Neural cell (in vitro differentiated cells): ENCODE measurements around the gene FZR1.

Experiments used
- EP300 ChIP-seq: fragments of 450-650 bp; conservative IDR thresholded peaks from 2 replicates; pipeline ENCODE4 v1.6.1; 2014; ENCODE audit warnings: antibody characterized with exemption, mild to moderate bottlenecking, moderate library complexity; ENCODE audit not compliant: poor library complexity, severe bottlenecking
- EZH2 ChIP-seq: fragments of 200-600, 300-800 bp; shearing (Covaris generic), sonication (generic); IDR thresholded peaks from 2 replicates; pipeline ENCODE4 v1.6.1; 2014; ENCODE audit warnings: antibody characterized with exemption, low read length, borderline replicate concordance, mild to moderate bottlenecking; ENCODE audit not compliant: insufficient read depth, poor library complexity, severe bottlenecking
- MXI1 ChIP-seq: fragments of 450-650 bp; conservative IDR thresholded peaks from 2 replicates; pipeline ENCODE4 v1.6.1; 2014; ENCODE audit warnings: antibody characterized with exemption, mild to moderate bottlenecking; ENCODE audit not compliant: poor library complexity, severe bottlenecking
- POLR2AphosphoS5 ChIP-seq: IDR thresholded peaks from 2 replicates; pipeline ENCODE4 v1.6.1; 2012
- RAD21 ChIP-seq: fragments of 450-650 bp; conservative IDR thresholded peaks from 2 replicates; pipeline ENCODE4 v1.6.1; 2014; ENCODE audit warnings: antibody characterized with exemption, mild to moderate bottlenecking, moderate library complexity
- SMC3 ChIP-seq: fragments of 450-650 bp; conservative IDR thresholded peaks from 2 replicates; pipeline ENCODE4 v1.6.1; 2014; ENCODE audit warnings: antibody characterized with exemption, mild to moderate bottlenecking, moderate library complexity; ENCODE audit not compliant: poor library complexity
- TAF1 ChIP-seq: IDR thresholded peaks from 2 replicates; pipeline ENCODE4 v1.6.1; 2012; ENCODE audit warnings: low read depth
- TF ChIP-seq, protein P1 (sequence below): IDR thresholded peaks from 2 replicates; pipeline ENCODE4 v1.6.1; 2012; ENCODE audit warnings: borderline replicate concordance
- TF ChIP-seq, protein P2 (sequence below): fragments of 450-650 bp; IDR thresholded peaks from 2 replicates; pipeline ENCODE4 v1.5.1; 2014; ENCODE audit warnings: antibody characterized with exemption, mild to moderate bottlenecking, moderate library complexity; ENCODE audit not compliant: poor library complexity, severe bottlenecking

DNA sequence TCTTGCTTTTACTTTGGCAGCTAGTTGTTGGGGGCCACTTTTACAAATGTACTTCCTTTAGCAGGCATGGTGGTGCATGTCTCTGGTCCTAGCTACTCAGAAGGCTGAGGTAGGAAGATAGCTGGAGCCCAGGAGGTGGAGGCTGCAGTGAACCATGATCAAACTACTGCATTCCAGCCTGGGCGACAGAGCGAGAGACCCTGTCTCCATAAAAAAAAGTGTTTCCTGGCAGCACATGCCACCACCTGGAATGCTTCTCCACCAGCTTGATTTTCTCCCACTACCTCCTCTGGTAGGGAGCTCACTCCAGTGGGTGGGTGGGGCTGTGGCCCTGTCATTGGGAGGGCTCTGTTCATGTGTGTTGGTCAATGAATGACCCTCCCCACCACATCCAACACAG, 12.5 kb downstream of the FZR1 start:
- TF ChIP-seq TAF1 (no peak), RAD21 (no peak), SMC3 (no peak), POLR2AphosphoS5 (no peak), EZH2 (no peak), EP300 (no peak), MXI1 (no peak)
- TF ChIP-seq, protein P1, sequence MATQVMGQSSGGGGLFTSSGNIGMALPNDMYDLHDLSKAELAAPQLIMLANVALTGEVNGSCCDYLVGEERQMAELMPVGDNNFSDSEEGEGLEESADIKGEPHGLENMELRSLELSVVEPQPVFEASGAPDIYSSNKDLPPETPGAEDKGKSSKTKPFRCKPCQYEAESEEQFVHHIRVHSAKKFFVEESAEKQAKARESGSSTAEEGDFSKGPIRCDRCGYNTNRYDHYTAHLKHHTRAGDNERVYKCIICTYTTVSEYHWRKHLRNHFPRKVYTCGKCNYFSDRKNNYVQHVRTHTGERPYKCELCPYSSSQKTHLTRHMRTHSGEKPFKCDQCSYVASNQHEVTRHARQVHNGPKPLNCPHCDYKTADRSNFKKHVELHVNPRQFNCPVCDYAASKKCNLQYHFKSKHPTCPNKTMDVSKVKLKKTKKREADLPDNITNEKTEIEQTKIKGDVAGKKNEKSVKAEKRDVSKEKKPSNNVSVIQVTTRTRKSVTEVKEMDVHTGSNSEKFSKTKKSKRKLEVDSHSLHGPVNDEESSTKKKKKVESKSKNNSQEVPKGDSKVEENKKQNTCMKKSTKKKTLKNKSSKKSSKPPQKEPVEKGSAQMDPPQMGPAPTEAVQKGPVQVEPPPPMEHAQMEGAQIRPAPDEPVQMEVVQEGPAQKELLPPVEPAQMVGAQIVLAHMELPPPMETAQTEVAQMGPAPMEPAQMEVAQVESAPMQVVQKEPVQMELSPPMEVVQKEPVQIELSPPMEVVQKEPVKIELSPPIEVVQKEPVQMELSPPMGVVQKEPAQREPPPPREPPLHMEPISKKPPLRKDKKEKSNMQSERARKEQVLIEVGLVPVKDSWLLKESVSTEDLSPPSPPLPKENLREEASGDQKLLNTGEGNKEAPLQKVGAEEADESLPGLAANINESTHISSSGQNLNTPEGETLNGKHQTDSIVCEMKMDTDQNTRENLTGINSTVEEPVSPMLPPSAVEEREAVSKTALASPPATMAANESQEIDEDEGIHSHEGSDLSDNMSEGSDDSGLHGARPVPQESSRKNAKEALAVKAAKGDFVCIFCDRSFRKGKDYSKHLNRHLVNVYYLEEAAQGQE, result no peak
- TF ChIP-seq, protein P2, sequence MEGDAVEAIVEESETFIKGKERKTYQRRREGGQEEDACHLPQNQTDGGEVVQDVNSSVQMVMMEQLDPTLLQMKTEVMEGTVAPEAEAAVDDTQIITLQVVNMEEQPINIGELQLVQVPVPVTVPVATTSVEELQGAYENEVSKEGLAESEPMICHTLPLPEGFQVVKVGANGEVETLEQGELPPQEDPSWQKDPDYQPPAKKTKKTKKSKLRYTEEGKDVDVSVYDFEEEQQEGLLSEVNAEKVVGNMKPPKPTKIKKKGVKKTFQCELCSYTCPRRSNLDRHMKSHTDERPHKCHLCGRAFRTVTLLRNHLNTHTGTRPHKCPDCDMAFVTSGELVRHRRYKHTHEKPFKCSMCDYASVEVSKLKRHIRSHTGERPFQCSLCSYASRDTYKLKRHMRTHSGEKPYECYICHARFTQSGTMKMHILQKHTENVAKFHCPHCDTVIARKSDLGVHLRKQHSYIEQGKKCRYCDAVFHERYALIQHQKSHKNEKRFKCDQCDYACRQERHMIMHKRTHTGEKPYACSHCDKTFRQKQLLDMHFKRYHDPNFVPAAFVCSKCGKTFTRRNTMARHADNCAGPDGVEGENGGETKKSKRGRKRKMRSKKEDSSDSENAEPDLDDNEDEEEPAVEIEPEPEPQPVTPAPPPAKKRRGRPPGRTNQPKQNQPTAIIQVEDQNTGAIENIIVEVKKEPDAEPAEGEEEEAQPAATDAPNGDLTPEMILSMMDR, result no peak
